OCI-LY3 (cell line): Measurements from ENCODE around the gene FBXW4.

Experiments
- EZH2phosphoT487 ChIP-seq: fragments of 200-600 bp; shearing (Covaris generic); IDR thresholded peaks from 2 replicates; pipeline ENCODE4 v1.6.1; 2018; ENCODE audit warnings: antibody characterized with exemption, mixed run types, low read depth
- TF ChIP-seq, protein P1 (sequence below): fragments of 200-600, 300-600 bp; sonication (generic); IDR thresholded peaks from 2 replicates; pipeline ENCODE4 v1.5.1; 2014; ENCODE audit warnings: antibody characterized with exemption, low read length, low read depth

DNA sequence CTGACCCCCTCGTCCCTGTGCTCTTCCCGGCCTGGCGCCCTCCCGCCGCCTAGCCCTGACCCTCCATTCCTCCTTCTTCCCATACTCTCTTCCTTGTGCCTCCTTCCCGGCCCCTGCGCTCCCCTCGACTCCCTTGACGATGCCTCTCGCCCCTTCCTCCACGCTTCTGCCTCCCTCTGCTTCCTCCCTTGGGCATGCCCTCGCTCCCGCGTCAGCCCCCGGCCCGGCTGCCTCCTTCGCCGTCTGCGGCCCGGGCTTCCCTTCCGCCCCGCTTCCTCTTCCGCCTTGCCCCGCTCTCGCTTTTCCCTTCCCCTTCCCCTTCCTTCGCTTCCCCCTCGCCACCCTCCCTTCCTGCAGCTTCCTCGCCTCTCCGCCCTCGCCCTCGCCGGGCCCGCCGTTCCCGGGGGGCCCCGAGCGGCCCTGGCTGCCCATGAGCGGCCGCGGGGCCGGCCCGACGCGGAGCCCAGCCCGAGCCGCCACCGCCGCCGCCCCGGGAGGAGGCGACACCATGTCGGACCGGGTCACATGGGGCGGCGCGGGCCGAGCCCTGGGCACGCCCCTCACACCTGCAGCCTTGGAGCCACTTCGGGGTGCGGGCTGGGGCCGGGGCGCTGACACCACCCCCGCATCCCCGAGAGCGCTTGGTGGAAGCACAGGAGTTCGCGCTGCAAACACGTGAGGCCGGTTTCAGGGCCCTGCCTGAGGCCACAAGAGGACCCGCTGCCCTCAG is at the start of gene FBXW4:
- TF ChIP-seq, protein P1, sequence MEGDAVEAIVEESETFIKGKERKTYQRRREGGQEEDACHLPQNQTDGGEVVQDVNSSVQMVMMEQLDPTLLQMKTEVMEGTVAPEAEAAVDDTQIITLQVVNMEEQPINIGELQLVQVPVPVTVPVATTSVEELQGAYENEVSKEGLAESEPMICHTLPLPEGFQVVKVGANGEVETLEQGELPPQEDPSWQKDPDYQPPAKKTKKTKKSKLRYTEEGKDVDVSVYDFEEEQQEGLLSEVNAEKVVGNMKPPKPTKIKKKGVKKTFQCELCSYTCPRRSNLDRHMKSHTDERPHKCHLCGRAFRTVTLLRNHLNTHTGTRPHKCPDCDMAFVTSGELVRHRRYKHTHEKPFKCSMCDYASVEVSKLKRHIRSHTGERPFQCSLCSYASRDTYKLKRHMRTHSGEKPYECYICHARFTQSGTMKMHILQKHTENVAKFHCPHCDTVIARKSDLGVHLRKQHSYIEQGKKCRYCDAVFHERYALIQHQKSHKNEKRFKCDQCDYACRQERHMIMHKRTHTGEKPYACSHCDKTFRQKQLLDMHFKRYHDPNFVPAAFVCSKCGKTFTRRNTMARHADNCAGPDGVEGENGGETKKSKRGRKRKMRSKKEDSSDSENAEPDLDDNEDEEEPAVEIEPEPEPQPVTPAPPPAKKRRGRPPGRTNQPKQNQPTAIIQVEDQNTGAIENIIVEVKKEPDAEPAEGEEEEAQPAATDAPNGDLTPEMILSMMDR, result no peak
- no peak for TF ChIP-seq EZH2phosphoT487
